DND-41 (cell line): ENCODE results near the gene LZTFL1.

Source experiments
- CTCF ChIP-seq: IDR thresholded peaks from 2 replicates; pipeline ENCODE4 v1.5.1; 2012; ENCODE audit warnings: borderline replicate concordance, low read length, moderate library complexity, mild to moderate bottlenecking; ENCODE audit not compliant: poor library complexity, severe bottlenecking; ENCODE audit errors: extremely low read depth
- EZH2 ChIP-seq: IDR thresholded peaks from 3 replicates; pipeline ENCODE4 v1.6.1; 2012; ENCODE audit warnings: borderline replicate concordance, low read depth, mild to moderate bottlenecking, moderate library complexity, low read length, inconsistent platforms; ENCODE audit not compliant: severe bottlenecking

GRCh38 chr3:45793482-45794176, 48.3 kb downstream of the LZTFL1 start:
- TF ChIP-seq CTCF (no peak), EZH2 (no peak)
